GM10847 (cell line): ENCODE data around the gene NUP93.

ENCODE experiments used
- POLR2A ChIP-seq: IDR thresholded peaks from 2 replicates; pipeline ENCODE4 v1.6.1; 2011; ENCODE audit not compliant: insufficient read length; ENCODE audit errors: extremely low read depth

NUP93 gene

DNA sequence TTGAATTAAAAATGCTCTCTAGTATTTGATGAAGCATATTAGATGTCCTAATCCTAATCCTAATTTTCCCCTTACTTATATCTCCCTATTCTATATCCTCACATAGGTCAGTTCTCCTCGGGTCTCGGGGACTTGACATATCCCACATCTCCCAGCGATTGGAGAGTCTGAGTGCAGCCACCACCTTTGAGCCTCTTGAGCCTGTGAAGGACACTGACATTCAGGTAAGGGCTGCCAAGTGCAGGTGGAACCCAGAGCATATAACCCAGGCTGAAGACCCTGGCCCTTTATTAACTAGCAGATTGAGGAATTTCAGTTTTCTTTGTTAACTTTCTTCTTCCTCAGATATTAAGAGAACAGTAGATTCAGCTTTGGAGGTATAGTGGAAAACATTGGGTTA lies 28.5 kb downstream of the NUP93 start:
- TF ChIP-seq POLR2A, result no peak

DNA sequence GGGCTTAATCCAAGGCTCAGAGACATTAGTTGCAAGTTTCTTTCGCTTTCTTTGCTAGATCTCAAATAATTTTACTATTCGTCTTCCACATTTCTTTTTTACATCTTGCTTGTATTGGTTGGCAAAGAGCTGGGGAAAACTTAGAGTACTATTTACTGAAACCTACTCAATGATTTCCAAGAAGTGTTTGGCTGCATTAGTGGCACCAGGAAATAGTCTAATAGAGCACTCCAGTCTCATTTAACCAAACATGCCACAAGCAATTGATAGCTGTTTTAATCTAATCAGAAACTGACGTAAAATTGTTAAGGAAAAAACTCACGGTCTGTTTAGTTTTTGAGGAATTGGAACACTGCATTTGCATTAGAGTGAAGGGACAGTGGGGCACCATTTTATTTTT lies 29.0 kb downstream of the NUP93 start:
- no peak for TF ChIP-seq POLR2A

DNA sequence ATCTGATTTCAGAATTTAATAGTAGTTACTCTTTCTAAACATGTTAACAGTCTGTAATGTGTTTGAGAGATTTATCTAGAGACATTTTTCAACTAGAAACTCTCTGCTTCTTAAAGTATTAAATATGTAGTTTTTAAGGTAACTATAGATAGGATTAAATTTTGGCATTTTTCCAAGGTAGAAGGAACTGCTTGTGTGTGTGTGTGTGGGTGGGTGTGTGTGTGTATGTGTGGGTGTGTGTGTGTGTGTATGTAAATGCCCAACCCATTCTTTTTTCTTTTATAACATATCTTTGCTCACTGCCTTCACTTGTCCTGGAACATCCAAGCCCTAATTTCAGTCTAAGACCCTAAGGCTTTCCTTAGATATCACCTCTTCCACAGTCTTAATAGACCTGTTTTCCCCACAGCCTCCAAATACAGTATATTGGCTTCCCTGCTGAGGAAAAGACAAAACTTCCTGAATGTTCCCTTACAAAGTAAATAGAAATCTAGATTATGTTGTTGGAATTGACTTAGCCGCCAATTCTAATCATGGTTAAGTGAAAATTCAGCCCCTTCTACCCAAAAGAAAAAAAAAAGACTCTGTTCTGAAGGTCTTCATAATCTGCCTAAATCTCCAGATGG lies 33.5 kb downstream of the NUP93 start:
- no peak for TF ChIP-seq POLR2A

DNA sequence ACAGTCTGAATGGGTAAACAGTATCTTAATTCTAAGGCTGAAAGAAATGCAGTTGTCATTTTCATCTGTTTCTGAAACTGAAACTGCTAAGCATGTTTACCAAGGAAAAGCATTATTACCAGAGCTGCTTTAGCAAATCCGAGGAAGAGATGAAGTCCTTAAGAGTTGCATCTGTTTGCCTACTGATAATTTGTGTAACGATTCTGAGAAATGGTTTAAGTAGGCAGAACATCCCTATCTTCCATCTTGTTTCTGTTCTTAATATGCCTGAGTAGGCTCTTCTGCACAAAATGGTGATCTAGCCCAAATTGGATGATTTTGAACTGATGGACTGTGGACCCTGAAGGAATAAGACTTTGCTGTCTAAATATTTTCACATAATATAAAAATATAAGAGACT lies 34.9 kb downstream of the NUP93 start:
- no peak for TF ChIP-seq POLR2A

DNA sequence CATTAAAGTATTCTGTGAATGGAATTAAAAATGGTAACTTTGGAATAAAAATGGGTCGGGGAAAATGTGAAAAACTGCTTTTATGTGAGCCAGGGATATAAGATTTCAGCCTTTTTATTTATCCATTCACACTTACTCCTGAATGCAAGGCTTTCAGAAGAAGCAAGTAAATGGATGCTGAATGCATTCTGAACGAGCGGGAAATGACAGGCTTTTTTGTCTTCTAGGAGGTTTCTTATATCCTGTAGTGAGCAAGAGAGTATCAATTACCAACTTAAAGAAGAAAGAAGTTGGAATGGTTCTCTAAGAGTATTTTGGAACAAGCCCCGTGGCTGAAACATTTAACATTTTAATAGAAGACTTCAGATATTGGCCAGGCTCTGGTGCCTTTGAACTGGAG lies 36.0 kb downstream of the NUP93 start:
- TF ChIP-seq POLR2A, result no peak

DNA sequence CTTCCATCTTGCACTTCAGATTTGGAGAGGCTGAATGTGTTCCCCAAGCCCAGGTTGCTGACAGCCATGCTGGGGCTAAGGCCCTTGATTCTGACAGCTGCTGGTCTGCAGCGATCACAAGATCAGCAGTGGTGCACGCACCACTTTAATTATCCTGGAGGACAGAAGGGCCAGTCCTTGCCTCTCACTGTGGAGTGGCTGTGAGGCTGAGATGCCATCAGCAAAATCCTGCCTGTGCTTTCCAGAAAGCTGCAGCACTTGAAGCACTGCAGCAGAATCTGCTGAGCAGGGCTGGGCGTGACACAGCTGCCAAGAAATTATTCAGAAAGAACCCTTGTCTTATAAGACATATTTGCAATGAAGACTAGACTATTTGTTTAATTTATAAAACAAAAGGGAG lies 37.1 kb downstream of the NUP93 start:
- TF ChIP-seq POLR2A, result no peak

DNA sequence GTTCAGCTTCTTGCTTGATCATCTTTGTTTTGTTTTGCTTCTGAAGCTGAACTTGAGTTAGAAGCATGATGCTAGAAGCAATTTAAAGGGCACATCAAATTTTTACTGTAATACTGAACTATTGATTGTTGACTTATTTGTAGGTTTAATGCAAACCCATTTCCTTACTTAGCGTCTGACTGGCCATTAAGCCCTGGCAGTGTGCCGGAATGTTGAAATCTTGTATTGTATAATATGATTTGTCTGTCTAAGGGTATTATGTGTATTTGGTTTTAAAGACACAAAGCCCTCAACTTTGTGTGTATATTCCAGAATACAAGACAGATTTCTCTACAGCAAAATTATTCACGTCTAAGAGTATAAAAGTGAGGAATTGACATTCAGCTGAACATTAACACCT lies 39.7 kb downstream of the NUP93 start:
- no peak for TF ChIP-seq POLR2A

DNA sequence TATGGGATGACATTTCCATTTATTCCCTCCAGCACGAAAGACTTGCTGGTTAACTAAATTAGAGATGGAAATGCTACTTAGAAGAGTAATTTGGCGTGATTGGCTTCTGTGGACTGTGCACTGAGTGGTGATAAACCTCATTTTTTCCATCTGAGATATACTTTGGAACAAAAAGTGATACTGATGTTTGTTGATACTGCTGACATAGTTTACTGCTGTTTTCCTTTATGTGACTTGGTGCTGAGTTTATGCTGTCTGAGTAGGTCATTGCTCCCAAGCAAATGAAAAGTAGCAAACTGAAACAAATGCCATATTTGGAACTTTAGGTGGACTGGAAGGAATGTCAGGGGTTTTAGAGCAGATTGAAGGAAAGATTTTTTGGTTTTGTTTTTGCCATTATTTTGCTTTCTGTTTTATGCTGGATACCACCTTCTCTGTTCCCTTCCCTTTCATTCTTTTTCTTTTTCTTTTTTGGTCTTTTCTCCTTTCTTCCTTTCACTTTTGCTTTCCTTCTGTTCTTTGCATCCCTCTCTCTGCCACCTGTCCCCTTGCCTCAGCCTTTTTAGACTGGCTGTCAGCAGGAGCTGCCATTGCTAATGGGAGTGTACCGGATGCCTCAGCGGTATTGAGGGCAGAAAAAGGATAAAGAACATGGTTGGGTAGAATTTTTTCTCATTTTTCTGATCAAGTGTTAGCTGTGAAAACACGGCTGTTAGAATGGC lies 41.8 kb downstream of the NUP93 start:
- TF ChIP-seq POLR2A, result no peak

DNA sequence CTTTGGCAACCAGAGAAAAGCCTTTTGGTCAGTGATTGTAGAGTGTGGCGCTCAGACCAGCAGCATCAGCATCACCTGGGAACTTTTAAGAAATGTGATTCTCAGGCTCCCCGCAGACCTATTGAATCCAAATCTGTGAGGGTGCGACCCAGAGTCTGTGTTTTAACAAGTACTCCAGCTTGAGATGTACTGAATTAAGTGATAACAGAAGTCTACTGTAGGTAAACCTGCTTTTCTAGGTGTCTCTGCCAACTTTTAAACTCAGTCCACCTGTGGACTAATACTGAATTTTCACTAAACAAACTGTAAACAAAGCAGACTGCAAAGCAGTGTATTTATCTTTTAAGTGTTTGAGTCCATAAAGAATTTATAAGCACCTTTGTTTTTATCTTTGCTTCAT lies 43.6 kb downstream of the NUP93 start:
- no peak for TF ChIP-seq POLR2A

DNA sequence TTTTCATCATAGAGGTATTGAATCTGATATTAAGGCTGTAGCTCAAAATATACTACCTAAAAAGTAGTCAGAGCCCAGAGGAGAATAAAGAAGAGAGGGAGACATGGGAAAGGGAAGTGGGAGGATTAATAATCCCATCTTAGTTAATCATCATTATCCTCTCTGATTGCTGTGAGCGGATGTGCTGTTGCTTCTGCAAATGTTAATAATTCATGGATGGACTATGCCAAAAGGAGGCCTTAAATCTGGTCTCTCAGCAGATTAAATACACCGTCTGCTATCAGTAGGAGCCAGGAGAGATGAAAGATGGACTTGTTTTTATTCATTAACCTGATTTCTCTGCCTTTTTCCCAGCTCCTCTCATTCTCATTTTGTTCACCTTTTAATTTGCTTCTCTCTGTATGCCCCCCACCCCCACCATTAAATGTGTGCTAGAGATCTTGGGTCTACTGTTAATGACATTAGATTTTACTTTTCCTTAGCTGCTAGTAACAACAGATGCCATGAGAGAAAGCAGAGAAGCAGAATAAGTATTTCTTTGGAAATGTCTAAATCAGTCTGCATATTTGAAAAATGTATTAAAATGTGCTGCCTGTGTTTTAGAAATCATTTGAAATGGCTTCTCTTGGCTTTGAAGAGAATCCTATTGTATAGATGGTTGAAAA lies 44.2 kb downstream of the NUP93 start:
- TF ChIP-seq POLR2A, result no peak

DNA sequence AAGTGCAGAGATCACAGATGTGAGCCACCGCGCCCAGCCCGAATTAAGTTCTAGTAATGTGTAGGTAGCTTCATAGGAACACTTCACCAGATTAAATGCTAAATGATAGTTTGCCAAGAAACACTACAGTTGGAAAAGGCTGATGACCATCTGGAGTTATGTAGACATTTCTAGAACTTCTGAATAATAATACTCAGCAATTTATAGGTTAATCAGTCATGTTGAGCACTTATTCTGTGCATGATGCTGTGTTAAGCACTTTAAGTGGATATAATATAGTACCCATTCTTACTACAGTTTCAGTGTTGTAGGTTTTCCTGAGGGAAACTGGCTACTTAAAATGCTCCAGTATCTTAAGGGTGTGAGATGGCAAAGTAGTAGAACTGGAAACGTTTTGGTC lies 45.2 kb downstream of the NUP93 start:
- TF ChIP-seq POLR2A, result no peak

DNA sequence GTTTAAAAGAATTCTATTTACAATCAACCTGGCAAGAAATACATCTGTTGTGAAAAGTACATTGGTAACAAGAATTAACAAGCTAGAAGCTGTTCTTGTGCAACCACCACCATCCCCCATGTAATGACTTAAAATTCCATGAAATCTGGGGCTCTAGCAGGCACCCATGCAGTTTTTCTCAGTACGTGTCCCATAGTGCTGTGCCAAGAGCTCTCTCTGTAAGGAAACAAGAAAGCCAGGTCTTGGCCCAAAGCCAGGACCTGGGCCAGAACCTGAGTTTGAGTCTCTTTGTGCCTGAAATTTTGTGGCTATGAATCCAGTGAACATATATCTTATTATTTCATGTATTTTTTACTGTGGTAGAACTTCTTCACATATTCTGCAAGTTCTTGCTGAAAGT lies 46.6 kb downstream of the NUP93 start:
- TF ChIP-seq POLR2A, result no peak

DNA sequence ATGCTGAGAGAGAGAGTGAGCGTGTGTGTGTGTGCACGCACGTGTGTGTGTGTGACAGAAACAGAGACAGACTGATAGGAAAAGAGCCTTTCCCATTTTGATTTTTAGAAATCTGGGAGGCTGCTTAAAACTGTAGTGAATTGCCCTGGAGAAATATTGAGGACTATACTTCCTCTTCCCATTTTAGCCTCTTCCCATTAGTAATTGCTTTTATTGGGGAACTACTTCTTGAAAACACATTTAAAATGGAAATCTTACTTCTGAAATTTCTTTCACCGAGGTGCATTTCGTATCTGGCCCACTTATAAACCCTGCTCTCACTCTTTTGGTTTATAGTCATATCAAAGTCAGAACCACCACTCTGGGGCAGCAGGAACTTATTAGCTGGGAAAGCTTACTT lies 47.1 kb downstream of the NUP93 start:
- no peak for TF ChIP-seq POLR2A

DNA sequence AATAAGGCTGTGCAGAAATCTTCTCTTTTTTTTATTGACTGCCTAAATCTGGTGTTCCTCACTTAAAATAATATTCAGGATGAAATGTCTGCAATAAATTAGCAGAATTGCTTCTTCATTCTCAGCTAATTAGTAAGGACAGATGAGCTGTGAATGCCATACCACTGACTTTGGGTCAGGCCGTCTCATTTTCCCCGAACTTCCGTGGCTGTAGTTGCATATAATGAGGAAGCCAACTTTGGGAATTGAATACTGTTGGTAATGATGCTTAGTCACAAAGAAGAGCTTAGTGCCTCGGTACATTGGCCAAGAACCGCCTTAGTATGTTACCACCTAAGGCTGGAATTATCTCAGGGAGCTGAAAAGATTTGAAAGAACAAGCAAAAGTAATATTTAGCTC lies 47.6 kb downstream of the NUP93 start:
- TF ChIP-seq POLR2A, result no peak

DNA sequence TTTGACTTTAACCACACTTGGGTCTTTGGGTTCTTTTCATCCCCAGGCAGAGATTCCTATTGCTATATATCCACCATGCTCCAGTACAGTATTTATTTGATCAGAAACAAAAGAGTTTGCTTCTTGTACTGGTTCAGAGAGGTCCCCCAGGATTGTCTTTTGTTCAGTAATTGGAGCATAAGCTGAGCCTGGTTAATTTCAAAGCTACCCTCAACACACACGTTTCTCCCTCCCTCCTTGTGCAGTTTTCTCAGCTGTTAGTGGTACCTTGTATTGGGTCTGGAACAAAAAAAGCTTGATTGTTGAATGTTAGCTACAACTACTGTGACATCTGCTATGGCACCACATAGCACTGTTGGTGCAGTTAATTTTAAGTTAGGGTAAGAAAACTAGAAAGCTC lies 50.0 kb downstream of the NUP93 start:
- no peak for TF ChIP-seq POLR2A

DNA sequence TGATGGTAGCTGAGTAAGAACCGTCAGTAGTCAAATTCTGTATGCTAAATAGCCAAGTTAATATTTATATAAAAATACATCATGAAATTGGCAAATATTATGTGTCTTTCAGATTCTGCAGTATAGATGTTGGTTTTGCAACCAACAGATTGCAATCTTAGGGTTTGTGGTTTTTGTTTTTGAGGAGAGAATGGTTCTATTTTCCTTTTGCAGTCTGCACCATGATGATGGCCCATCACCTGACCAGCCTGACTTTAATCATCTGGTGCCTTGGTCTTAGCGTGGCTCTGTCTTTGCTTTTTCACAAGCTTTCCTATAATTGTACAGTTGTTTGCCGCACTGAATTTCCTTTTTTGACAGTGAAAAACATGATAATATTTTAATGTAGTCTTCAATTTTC lies 50.7 kb downstream of the NUP93 start:
- no peak for TF ChIP-seq POLR2A
